WTC11 (cell line): Measurements from ENCODE around the gene C9orf72.

Experiments used
- CREB1 ChIP-seq: sonication (generic); formaldehyde crosslinking; IDR thresholded peaks from 2 replicates; pipeline ENCODE4 v1.8.0; 2023; ENCODE audit warnings: mild to moderate bottlenecking, missing genetic modification reagents
- CREM ChIP-seq: sonication (generic); formaldehyde crosslinking; IDR thresholded peaks from 2 replicates; pipeline ENCODE4 v1.8.1; 2022; ENCODE audit warnings: mild to moderate bottlenecking, missing genetic modification reagents, moderate library complexity
- KAT7 ChIP-seq: sonication (generic); formaldehyde crosslinking; IDR thresholded peaks from 2 replicates; pipeline ENCODE4 v1.8.1; 2023; ENCODE audit warnings: missing genetic modification reagents, mild to moderate bottlenecking, borderline replicate concordance
- TEAD4 ChIP-seq: sonication (generic); formaldehyde crosslinking; IDR thresholded peaks from 2 replicates; pipeline ENCODE4 v1.8.0; 2022; ENCODE audit warnings: mild to moderate bottlenecking, missing genetic modification reagents
- ZBTB43 ChIP-seq: sonication (generic); formaldehyde crosslinking; IDR thresholded peaks from 2 replicates; pipeline ENCODE4 v1.8.1; 2023; ENCODE audit warnings: mild to moderate bottlenecking, missing genetic modification reagents
- TF ChIP-seq, protein P1 (sequence below): fragments of 200-600 bp; IDR thresholded peaks from 2 replicates; pipeline ENCODE4 v1.8.0; 2022; ENCODE audit warnings: antibody characterized with exemption
- TF ChIP-seq, protein P2 (sequence below): sonication (generic); formaldehyde crosslinking; IDR thresholded peaks from 2 replicates; pipeline ENCODE4 v1.8.0; 2022; ENCODE audit warnings: mild to moderate bottlenecking, missing genetic modification reagents
- TF ChIP-seq, protein P3 (sequence below): sonication (generic); formaldehyde crosslinking; IDR thresholded peaks from 2 replicates; pipeline ENCODE4 v1.8.0; 2023; ENCODE audit warnings: missing genetic modification reagents
- TF ChIP-seq, protein P4 (sequence below): sonication (generic); formaldehyde crosslinking; IDR thresholded peaks from 2 replicates; pipeline ENCODE4 v1.8.1; 2022; ENCODE audit warnings: low read depth, missing genetic modification reagents, borderline replicate concordance
- TF ChIP-seq, protein P5 (sequence below): fragments of 250-450 bp; sonication (Bioruptor Pico); conservative IDR thresholded peaks from 2 replicates; pipeline ENCODE4 v1.9.0; 2021; ENCODE audit warnings: mild to moderate bottlenecking

GRCh38 chr9:27561685-27562084 is 11.6 kb downstream of the C9orf72 start:
- no peak for TF ChIP-seq CREM
- TF ChIP-seq, protein P1, sequence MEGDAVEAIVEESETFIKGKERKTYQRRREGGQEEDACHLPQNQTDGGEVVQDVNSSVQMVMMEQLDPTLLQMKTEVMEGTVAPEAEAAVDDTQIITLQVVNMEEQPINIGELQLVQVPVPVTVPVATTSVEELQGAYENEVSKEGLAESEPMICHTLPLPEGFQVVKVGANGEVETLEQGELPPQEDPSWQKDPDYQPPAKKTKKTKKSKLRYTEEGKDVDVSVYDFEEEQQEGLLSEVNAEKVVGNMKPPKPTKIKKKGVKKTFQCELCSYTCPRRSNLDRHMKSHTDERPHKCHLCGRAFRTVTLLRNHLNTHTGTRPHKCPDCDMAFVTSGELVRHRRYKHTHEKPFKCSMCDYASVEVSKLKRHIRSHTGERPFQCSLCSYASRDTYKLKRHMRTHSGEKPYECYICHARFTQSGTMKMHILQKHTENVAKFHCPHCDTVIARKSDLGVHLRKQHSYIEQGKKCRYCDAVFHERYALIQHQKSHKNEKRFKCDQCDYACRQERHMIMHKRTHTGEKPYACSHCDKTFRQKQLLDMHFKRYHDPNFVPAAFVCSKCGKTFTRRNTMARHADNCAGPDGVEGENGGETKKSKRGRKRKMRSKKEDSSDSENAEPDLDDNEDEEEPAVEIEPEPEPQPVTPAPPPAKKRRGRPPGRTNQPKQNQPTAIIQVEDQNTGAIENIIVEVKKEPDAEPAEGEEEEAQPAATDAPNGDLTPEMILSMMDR, result no peak
- TF ChIP-seq TEAD4 (CRISPR knock-in tag), result no peak
- TF ChIP-seq, protein P2, sequence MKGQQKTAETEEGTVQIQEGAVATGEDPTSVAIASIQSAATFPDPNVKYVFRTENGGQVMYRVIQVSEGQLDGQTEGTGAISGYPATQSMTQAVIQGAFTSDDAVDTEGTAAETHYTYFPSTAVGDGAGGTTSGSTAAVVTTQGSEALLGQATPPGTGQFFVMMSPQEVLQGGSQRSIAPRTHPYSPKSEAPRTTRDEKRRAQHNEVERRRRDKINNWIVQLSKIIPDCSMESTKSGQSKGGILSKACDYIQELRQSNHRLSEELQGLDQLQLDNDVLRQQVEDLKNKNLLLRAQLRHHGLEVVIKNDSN (CRISPR knock-in tag), result no peak
- TF ChIP-seq, protein P3, sequence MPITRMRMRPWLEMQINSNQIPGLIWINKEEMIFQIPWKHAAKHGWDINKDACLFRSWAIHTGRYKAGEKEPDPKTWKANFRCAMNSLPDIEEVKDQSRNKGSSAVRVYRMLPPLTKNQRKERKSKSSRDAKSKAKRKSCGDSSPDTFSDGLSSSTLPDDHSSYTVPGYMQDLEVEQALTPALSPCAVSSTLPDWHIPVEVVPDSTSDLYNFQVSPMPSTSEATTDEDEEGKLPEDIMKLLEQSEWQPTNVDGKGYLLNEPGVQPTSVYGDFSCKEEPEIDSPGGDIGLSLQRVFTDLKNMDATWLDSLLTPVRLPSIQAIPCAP (CRISPR knock-in tag), result no peak
- TF ChIP-seq KAT7 (CRISPR knock-in tag), result no peak
- TF ChIP-seq, protein P4, sequence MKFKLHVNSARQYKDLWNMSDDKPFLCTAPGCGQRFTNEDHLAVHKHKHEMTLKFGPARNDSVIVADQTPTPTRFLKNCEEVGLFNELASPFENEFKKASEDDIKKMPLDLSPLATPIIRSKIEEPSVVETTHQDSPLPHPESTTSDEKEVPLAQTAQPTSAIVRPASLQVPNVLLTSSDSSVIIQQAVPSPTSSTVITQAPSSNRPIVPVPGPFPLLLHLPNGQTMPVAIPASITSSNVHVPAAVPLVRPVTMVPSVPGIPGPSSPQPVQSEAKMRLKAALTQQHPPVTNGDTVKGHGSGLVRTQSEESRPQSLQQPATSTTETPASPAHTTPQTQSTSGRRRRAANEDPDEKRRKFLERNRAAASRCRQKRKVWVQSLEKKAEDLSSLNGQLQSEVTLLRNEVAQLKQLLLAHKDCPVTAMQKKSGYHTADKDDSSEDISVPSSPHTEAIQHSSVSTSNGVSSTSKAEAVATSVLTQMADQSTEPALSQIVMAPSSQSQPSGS (CRISPR knock-in tag), result no peak
- no peak for TF ChIP-seq ZBTB43 (CRISPR knock-in tag)
- TF ChIP-seq, protein P5, sequence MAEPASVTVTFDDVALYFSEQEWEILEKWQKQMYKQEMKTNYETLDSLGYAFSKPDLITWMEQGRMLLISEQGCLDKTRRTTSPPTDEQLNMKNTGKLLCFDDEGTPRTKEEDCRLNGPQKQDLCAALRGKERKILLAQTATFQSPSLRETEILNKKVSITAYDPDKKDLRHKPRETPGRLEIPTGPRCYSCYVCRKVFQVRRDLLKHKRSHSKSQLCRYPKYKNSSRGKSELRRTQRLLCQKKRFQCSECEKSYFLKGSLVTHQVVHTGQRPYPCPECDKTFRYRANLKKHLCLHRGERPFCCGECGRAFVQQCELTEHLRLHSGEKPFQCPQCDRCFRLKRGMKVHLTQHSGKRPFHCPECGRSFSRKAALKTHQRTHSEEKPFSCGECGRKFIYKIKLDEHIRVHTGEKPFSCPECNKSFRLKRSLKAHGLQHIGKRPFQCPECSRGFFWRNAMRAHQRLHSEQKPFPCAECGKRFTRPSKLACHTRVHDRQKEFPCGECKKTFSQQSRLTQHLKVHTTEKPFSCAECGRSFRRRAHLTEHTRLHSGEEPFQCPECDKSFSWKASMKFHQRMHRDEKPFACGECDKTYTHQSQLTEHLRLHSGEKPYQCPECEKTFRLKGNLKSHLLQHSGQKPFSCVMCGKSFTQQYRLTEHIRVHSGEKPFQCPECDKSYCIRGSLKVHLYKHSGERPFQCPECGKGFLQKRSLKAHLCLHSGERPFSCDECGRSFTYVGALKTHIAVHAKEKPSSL (CRISPR knock-in tag), result no peak
- no peak for TF ChIP-seq CREB1 (CRISPR knock-in tag)
